Body of pancreas (tissue), 4 donors: ENCODE data around the gene TOP3A.

ENCODE experiments used
- POLR2A ChIP-seq, 3 donors: fragments of 450-650 bp; IDR thresholded peaks; one replicate each; pipeline ENCODE4 v1.6.1; 2016; ENCODE audit warnings: antibody characterized with exemption in 3 of 3, mild to moderate bottlenecking in 2 of 3
- TF ChIP-seq, protein P1 (sequence below), 7 experiments: fragments of 450-650 bp in 4 of 7; fragments of 200-600 bp in 3 of 7; sonication (generic) in 3 of 7; IDR thresholded peaks; one replicate each; pipeline ENCODE4 v1.5.1; 2016 to 2019; ENCODE audit warnings: antibody characterized with exemption in 7 of 7

DNA sequence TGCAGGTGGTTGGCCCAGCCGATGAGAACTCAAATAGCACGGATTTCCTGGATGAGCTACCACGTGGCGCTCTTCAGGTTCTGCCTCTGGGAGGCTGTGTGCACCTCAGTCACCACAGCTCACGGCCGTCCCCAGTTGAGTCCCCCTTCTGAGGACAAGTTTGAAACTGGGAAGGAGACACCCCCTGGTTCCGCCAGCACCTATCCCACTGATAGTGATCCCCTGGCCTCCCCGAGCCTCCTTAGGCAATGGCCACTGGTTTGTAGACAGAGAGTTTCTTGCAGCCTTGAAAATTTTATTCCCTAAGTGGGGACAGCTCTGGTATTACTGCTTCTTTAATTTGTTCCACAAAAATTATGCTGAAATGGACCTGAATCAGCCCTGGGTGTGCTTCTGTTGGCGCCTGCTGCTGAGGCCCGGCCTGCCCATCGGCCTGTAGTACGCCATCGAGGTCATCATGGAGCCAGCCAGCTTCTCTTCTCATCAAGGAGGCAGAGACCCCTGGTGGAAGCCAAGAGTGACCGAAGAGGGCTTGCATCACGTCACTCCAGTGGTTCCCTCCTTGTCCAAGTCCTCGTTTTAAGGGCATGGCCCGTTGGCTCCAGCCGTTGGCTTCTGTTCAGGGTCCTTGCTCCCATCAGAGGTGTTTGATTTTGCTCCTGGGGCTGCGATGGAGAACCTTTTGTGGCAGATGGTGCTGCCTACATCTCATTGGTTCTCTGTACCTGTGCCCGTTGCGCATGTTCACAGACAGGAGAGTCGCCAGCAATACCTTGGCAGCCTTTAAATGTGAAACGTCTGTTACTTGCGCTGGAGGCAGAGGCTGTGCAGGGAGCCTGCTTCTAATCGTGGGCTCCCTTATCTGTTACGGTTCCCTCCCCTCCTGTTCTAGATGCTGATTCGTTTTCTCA is 9.6 kb upstream of the TOP3A start:
- TF ChIP-seq, protein P1, sequence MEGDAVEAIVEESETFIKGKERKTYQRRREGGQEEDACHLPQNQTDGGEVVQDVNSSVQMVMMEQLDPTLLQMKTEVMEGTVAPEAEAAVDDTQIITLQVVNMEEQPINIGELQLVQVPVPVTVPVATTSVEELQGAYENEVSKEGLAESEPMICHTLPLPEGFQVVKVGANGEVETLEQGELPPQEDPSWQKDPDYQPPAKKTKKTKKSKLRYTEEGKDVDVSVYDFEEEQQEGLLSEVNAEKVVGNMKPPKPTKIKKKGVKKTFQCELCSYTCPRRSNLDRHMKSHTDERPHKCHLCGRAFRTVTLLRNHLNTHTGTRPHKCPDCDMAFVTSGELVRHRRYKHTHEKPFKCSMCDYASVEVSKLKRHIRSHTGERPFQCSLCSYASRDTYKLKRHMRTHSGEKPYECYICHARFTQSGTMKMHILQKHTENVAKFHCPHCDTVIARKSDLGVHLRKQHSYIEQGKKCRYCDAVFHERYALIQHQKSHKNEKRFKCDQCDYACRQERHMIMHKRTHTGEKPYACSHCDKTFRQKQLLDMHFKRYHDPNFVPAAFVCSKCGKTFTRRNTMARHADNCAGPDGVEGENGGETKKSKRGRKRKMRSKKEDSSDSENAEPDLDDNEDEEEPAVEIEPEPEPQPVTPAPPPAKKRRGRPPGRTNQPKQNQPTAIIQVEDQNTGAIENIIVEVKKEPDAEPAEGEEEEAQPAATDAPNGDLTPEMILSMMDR (IDR thresholded peaks at IDR 0.05): no peak
- no peak for TF ChIP-seq POLR2A (IDR thresholded peaks at IDR 0.05)
